Ureter (tissue), 1 donor: Measurements from ENCODE around the gene CACNG7. TPM values are rescaled to one million over a fixed set of nuclear protein-coding genes. Genes with fewer than 3 reads are reported as not detected.
"Not testable (repeated sequence)": the region's sequence is repeated elsewhere in the genome, so short reads cannot be mapped to it uniquely, and the experiment has no call there.

ENCODE experiments used
- DNase-seq: peaks from one replicate; pipeline ENCODE4 v3.0.0-alpha.2; 2020; ENCODE audit warnings: low spot score
- total RNA-seq: library from RNA; stranded (reverse); gene quantifications from one replicate; pipeline ENCODE4 v1.2.4, GENCODE V29; 2023
- donor health status: DM: yes; HTN: yes; CAD: no.

The CACNG7 gene, protein sequence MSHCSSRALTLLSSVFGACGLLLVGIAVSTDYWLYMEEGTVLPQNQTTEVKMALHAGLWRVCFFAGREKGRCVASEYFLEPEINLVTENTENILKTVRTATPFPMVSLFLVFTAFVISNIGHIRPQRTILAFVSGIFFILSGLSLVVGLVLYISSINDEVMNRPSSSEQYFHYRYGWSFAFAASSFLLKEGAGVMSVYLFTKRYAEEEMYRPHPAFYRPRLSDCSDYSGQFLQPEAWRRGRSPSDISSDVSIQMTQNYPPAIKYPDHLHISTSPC
- not detected for total RNA-seq

DNA sequence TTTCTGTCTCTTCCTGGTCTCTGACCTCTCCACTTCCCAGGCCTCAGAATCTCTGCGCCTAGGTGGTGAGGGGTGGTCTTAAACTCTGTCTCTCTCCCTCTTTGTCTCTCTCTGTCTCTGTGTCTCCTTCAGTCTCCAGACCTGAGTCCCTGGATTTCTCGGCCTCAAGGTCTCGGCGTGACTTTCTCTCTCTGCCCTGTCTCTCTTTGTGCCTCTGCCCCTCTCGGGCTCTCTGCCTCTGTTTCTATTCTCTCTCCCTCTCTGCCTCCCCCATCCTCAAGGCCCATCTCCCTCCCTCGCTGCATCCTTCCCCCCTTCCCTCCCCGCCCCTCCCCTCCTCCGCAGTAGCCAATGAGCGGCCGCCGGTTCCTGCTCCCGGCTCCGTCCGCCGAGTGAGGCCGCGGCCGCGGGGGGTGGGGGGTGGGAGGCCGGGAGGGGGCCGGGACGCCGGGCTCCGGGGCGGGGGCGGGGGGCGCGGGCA is at the start of gene CACNG7:
Gene CACNG7 (plus strand): TSS at position 344 of the 481 bp plus-strand sequence. CDS start 3,554 bp downstream, outside the sequence.
- DNase-seq = no peak

DNA sequence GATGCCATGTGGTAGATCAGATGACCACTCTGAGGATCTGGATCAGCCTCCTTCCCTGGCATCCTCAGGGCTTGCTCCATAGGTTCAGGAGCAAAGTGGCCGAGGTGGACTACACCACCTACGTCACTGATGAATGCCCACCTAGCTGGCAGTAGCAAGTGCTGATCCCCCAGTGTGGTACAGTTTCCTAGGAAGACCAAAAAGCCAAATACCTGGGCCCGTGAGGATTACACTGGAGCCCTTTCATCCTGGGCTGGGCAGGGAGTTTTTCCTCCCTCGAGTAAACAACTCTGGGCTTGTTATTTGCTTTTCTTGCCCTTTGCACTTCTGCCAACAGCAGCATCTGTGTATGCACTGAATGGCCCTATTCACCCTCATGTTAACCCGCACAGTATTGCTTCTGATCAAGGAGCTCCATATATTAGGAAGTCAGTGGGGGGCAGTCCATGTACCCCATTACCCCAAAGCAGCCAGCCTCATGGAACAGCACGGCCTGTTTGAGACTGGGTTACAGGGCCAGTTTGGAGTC is 44.7 kb upstream of the CACNG7 start:
- no peak for DNase-seq

DNA sequence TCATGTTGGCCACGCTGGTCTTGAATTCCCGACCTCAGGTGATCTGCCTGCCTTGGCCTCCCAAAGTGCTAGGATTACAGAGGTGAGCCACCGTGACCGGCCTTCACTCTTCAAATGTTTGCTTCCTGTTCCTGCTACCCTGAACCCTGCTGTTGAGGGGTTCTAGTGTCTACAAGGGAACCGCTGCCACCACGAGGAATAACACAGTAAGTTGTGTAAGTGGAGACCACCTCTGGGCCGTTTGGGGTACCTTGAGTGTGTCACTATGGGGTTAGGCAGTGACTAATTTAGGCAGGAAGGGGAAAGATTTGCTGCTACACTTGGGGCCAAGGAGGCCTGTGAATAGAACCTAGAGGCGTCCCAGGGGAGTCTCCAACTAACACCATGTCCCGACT is 43.6 kb upstream of the CACNG7 start:
- no peak for DNase-seq

DNA sequence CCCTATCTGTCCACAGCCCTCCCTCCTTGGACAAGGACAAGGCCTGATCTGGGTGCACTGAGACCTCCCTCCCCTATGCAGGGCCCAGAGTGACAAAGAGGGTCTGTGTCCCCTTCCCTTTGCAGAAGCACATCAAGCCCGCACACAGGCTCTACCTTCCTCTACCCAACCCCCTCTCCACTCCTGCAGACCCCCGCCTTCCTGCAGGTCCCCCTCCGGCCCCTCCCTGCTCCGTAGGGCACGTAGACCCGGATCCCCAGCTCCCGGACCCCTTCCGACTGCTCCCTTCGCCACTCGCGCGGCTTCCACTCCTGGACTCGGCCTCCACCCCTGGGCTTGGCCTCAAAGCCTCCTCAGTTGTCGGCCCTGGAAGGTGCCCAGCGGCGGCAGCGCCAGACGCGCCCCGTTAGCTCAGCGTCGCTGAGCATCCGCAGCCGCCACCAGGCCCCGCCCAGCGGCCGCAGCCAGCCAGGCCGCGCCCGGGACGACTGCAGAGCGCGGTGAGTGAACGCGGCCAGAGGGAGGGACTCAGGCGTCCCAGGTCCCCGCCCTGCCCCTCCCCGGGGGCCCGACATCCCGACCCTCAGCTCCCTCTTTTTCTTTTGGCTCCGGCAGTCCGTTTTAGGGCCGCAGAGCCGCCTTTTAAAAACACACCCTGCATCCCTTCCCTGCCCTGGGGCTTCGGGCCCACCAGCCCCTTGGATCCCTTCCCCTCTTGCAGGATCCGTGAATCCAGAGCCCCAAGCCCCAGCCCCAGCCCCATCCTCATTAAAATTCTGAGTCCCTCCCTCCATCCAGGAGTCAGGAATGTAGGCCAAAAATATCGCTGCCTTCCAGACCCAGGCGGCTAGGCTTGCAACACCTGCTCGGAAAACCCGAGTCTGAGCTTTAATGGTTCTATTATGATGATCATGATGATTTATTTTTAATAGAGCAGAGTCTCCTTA is 42.9 kb upstream of the CACNG7 start:
- peak; percentile 68 for DNase-seq

DNA sequence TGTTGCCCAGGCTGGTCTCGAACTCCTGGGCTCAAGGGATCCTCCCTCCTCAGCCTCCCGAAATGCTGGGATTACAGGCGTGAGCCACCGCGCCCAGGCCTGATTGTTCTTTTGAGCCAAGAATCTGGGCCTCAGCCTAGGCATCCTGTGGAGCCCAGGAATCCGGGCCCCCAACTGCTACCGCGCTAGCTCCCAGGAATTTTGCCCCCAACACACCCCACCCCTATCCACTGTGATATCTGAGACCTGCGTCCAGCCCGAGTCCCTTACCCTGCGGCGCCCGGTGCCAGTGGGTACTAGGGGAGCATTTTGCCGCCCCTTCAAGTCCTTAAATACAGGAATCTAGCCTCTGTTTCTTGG is 42.2 kb upstream of the CACNG7 start:
- no peak for DNase-seq

DNA sequence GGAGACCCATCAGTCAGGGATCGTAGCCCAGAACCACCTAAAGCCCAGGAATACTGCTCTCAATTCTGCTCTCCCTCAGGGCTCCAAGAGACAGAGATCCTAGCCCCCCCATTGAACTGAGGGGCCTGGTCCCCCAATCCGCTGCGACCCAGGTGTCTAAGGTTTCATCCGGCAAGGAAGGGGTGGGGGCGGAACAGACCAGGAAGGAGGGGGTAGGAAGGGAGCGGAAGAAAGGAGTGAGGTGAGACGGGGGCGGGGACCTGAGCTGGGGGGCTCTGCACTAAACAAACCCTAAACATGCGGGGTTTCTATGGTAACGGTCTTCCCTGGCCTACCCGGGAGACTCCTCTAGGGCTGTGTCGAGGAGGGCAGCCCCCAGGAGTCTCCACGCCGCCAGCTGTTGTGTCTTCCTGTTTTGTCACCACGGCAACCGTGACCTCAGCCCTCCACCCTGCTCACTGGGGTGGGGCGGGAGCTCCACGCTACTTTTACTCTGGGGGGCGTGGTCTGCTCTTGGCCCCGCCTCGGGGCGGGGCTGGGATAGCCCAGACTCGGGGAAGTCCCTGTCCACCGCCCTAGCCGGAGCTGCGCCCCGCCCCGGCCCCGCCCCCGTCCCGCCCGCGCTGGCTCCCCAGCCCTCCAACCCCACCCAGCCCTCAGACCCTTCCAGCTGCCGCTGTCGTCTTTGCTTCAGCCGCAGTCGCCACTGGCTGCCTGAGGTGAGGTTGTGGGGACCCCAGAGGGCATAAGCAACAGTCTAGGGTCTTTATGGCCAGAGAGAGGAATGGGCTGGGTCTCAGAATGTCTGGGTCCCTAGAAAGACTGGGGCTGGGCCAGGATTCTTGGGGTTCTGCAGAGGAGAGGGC is 41.6 kb upstream of the CACNG7 start, which contains the start of gene MYADM:
Gene MYADM (plus strand): TSS at position 659 of the 866 bp plus-strand sequence. CDS start 5,647 bp downstream, outside the sequence.
- peak; percentile 99 for DNase-seq

DNA sequence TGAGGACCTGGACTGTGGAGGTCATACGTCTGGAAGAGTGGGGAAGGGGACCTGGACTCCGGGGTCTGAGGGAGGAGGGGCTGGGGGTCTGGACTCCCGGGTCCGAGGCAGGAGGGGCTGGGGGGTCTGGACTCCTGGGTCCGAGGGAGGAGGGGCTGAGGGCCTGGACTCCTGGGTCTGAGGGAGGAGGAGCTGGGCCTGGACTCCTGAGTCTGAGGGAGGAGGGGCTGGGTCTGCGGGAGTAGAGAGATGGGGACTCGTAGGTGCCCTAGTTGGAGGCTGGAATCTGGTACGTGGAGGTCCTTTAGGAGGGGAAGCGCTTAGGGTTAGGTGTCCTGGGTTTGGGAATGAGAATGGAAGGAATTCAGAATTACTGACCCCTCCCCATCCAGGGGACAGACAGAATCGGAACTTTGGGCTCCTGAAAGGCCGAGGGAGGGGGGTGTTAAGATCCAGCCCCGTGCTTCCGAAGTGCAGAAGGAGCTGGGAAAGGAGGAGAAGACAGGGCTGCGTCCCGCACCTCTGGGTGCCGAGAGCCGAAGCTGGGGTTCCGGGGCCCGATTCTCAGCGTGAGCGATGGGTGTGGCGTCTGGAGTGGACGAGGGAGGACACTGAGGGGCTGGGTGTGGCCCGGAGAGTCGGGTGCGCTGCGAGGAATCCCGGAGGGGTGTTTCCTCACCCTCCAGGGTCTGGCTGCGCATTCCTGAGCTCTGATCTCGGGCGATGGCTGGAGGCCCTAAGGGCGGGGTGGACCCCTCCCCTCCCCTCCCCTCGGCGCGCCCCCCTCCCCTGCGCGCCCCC is 40.8 kb upstream of the CACNG7 start:
- peak; percentile 68 for DNase-seq

DNA sequence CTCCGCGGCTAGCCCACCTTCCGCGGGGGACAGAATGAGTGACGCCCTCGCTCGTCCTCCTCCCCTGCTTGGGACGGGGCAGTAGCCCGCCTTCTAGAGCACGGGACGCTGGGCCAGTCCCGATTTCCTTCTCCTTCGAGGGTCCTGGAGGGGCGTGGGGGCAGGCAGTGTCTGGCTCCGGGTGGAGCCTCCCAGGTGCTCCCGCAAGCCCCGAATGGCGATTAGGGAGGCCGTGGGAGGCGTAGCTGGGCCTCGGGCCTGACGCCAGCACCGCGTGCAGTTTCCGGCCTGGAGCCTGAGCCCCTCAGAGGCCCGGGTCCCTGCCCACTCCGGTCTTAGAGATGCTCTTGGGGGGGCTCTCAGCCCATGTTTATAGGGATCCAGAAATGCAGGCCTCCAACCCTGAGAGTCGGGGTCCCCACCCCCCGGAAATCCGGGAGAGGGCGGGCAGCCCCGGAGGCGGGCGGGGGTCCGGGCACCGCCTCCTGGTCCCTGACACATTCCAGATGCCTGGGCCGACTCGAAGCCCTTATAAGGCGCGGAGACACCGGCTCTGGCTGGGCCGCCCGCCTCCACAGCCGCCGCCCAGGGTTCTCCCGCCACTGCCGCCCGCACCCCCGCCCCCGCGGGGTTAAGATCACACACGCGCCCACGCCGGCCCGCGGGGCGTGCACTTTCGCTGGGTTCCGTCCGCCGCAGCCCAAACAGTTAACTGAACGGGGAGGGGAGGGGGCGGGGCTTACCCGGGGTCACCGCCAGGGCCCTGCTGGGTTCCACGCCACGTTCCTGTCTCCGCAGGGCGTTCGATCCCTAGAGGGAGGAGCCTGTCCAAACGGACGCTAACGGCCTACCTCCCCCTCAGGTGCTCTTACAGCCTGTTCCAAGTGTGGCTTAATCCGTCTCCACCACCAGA is 39.9 kb upstream of the CACNG7 start:
- peak; percentile 93 for DNase-seq

DNA sequence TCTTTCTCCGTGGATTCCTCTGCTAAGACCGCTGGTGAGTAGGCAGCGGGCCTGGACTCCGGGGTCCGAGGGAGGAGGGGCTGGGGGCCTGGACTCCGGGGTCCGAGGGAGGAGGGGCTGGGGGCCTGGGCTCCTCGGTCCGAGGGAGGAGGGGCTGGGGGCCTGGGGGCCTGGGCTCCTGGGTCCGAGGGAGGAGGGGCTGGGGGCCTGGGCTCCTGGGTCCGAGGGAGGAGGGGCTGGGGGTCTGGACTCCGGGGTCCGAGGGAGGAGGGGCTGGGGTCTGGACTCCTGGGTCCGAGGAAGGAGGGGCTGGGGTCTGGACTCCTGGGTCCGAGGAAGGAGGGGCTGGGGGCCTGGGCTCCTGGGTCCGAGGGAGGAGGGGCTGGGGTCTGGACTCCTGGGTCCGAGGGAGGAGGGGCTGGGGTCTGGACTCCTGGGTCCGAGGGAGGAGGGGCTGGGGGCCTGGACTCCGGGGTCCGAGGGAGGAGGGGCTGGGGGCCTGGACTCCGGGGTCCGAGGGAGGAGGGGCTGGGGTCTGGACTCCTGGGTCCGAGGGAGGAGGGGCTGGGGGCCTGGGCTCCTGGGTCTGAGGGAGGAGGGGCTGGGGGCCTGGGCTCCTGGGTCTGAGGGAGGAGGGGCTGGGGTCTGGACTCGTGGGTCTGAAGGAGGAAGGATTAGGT is 39.1 kb upstream of the CACNG7 start:
- not testable (repeated sequence) for DNase-seq

DNA sequence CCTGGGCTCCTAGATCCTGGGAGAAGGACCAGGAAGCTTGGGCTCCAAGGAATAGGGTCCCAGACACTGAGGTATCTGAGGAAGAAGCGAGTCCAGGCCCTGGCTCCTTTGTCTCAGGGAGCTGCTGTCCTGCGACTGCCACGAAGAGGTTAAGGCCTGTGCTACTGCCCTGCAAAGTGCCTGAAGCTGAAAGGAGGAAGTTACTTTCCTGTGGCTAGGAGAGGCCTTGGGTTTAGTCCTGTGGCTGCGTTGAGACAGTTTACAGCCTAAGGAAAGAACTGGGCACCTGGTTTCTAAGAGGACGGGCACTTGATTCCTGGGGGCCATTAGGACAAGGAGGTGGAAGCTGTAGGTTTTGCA is 38.6 kb upstream of the CACNG7 start:
- no peak for DNase-seq

DNA sequence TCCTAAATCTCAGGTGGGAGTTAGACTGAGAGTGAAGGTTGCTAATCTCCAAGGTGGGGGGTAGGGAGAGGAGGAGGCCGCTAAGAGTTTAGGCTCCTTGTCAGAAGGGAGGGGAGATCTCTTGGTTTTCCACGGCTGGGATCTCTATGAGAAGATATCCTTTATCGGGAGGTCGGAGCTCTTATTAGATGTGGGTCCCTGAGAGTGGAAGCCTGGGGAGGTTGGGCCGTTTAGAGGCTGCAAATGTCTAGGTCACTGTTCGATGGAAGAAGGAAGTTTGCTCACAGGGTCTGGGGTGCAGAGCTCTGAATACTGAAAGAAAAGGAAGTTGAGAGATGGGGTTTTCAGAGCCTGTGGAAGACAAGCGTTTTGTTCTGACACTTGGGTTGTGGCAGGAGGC is 37.6 kb upstream of the CACNG7 start:
- DNase-seq = no peak

DNA sequence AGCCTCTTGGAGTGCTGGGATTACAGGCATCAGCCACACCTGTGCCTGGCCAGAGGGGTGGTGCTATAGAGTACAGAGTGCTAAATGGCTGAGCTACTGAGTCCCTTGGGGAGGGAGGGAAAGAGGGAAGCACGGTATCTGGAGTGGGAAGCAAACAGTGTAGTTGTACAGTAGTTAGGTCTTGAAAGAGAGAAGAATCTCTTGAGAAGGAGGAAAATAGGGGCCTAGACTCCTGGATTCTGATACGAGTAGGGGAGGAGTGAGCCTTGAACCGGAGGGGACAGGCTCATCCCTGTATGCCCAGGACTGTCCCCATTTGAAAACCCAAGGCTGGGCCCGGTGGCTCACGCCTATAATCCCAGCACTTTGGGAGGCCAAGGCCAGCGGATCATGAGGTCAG is 36.3 kb upstream of the CACNG7 start:
- DNase-seq = no peak

DNA sequence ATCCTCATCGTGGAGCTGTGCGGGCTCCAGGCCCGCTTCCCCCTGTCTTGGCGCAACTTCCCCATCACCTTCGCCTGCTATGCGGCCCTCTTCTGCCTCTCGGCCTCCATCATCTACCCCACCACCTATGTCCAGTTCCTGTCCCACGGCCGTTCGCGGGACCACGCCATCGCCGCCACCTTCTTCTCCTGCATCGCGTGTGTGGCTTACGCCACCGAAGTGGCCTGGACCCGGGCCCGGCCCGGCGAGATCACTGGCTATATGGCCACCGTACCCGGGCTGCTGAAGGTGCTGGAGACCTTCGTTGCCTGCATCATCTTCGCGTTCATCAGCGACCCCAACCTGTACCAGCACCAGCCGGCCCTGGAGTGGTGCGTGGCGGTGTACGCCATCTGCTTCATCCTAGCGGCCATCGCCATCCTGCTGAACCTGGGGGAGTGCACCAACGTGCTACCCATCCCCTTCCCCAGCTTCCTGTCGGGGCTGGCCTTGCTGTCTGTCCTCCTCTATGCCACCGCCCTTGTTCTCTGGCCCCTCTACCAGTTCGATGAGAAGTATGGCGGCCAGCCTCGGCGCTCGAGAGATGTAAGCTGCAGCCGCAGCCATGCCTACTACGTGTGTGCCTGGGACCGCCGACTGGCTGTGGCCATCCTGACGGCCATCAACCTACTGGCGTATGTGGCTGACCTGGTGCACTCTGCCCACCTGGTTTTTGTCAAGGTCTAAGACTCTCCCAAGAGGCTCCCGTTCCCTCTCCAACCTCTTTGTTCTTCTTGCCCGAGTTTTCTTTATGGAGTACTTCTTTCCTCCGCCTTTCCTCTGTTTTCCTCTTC is 35.1 kb upstream of the CACNG7 start:
- DNase-seq = no peak

DNA sequence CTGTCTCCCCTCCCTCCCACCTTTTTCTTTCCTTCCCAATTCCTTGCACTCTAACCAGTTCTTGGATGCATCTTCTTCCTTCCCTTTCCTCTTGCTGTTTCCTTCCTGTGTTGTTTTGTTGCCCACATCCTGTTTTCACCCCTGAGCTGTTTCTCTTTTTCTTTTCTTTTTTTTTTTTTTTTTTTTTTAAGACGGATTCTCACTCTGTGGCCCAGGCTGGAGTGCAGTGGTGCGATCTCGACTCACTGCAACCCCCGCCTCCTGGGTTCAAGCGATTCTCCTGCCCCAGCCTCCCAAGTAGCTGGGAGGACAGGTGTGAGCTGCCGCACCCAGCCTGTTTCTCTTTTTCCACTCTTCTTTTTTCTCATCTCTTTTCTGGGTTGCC is 34.5 kb upstream of the CACNG7 start:
- DNase-seq = no peak

DNA sequence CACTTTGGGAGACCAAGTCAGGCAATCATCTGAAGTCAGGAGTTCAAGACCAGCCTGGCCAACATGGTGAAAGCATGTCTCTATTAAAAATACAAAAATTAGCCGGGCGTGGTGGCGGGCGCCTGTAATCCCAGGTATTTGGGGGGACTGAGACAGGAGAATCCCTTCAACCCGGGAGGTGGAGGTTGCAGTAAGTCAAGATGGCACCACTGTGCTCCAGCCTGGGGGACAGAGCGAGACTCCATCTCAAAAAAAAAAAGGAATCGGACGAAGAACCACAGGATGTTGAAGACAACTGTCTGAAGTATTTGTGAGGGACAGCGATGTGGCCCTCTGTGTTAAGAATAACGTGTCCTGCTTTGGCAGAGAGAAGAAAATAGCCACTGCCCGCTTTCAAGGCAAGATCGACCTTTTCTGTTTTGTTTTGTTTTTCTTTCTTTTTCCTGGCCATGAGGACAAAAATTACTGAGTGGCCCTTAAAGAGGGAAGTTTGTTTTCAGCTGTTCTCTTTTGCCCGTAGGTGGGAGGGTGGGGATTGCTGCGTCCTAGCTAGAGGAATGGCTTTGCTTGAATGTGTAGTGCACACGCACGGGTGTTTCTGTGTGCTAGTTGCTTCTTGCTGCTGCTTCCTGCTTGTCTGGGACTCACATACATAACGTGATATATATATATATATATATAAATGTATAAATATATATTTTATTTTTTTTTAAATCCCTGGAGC is 33.3 kb upstream of the CACNG7 start:
- no peak for DNase-seq

DNA sequence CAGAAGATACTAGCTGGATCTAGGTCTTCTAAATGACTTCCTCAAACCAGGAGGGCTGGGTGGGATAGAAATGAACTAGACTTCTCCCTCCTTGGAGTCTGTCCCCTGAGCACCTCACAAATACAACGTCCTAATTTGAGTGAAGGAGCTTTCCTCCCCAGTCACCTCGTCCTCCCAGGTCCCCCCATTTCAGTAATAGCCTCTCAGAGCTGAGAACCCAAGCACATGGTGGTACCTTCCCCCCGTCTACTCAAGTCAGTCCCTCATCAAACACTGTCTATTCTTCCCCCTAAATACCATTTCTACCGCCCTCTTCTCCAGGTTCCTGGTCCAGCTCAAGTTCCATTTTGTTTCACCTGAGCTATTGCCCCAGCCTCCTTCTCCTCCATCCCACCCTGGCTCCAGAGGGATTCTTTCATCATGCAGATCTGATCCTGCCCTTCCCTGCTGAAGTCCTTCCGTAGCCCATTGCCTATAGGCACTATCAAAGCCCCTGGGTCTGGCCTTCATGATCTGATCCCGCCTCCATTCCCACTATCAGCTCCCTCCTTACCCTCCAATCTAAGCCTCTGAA is 32.3 kb upstream of the CACNG7 start:
- no peak for DNase-seq

DNA sequence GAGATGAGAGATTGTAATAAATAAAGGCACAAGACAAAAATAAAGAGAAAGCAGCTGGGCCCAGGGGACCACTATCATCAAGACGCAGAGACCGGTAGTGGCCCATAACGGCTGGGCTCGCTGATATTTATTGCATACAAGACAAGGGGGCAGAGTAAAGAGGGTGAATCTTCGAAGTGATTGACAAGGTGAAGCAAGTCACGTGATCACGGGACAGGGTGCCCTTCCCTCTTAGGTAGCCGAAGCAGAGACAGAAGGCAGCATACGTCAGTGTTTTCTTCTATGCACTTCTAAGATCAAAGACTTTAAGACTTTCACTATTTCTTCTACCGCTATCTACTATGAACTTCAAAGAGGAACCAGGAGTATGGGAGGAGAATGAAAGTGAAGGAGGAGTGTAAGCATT is 31.7 kb upstream of the CACNG7 start:
- no peak for DNase-seq
